ENCODE results near the gene BAIAP2L2.
"Not testable (repeated sequence)": the region's sequence is repeated elsewhere in the genome, so short reads cannot be mapped to it uniquely, and the experiment has no call there.

BAIAP2L2 gene

DNA sequence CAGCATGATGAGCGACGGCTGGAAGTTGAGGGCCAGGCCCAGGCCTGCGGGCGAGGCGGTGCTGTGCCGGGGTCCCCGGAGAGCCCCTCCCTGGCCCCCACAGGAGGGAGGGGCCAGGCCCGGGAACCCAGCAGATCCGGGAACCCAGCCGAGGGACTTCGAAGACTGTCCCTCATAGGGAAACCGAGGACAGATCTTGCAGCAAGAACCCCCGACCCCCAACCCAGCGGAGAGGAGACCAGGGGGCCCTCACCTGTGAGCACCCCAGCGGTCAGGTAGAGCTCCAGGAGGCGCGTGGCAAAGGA is 28.9 kb downstream of the BAIAP2L2 start:
- no peak for DNase-seq (ENCODE audit: low read depth in 2 of 2)

DNA sequence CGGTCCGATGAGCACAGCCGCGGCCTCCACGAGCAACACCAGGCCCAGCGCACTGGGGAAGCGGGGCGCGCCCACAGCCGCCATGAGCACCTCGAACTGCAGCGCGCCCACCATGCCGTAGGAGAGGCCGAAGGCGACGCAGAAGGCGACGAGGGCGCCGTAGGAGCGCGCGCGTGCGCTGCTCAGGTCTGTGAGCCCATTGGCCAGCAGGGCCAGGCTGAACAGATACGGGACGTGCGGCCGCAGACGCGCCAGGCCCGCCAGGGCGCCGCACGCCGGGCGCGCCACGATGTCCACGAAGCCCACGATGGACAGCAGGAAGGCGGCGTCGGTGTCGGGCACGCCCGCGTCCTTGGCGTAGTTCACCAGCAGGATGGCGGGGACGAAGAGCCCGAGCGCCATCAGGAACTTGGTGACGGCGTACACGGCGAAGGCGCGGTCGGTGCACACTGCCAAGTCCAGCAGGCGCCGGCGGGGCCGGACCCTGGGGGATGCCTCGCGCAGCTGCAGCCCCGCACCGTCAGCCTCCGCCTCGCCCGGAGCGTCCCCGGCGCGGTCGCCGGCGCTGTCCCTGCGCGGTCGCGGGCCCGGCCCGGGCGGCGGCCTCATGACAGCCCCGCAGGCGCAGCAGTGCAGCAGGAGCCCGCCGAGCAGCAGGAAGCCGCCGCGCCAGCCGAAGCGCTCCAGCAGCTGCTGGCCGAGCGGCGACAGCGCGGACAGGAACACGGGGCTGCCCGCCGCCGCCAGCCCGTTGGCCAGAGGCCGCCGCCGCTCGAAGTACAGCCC is 29.4 kb downstream of the BAIAP2L2 start:
- DNase-seq (ENCODE audit: low read depth in 2 of 2), result no peak

DNA sequence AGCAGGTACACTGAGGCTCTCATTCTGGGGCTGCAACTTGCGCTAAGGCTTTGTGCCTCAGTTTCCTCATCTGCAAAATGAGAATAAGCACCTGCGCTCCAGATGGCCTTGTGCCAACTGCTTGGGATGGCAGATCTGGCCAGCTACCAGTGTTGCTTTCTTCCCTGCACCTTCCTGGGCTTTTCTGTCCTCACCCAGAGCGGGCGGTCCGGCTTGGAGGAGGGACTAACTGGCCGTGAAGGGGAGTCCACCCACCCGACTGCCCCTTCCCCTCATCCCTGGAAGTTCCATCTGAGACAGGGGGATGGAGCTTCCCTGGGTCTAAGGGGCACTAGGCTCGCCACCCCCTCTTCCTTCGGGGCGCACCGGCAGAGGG is 30.0 kb downstream of the BAIAP2L2 start:
- DNase-seq (ENCODE audit: low read depth in 2 of 2), result no peak

DNA sequence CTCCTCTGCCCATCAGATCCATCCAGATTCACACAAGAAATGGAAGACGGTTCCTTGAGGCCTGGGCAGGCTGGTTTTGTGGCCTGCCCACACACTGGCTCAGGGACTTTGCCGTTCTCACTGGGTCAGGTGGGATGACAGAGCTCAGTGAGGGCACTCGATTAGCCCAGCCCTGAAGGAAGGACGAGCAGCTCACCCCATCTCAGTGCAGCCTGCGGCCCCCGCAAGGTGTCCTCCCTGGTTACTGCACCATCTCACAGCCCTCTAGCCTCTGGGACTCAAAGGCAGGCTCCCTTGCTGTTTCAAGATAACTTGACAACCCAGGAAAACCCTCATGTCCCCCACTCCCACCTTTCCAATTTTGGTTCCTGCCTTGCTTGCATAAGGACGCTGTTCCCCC is 30.7 kb downstream of the BAIAP2L2 start:
- no peak for DNase-seq (ENCODE audit: low read depth in 2 of 2)

DNA sequence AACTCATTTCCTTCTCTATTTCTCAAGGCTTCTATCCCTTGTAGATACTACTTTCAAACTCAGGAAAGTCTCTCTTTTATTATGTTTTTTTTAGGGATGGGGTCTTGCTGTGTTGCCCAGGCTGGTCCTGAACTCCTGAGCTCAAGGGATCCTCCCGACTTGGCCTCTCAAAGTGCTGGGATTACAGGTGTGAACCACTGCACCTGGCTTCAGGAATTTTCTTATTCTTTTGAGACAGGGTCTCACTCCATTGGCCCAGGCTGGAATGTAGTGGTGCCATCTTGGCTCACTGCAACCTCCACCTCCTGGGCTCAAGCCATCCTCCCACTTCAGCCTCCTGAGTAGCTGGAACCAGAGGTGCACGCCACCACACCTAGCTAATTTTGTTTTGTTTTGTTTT is 31.3 kb downstream of the BAIAP2L2 start:
- DNase-seq (ENCODE audit: low read depth in 2 of 2), result not testable (repeated sequence)

DNA sequence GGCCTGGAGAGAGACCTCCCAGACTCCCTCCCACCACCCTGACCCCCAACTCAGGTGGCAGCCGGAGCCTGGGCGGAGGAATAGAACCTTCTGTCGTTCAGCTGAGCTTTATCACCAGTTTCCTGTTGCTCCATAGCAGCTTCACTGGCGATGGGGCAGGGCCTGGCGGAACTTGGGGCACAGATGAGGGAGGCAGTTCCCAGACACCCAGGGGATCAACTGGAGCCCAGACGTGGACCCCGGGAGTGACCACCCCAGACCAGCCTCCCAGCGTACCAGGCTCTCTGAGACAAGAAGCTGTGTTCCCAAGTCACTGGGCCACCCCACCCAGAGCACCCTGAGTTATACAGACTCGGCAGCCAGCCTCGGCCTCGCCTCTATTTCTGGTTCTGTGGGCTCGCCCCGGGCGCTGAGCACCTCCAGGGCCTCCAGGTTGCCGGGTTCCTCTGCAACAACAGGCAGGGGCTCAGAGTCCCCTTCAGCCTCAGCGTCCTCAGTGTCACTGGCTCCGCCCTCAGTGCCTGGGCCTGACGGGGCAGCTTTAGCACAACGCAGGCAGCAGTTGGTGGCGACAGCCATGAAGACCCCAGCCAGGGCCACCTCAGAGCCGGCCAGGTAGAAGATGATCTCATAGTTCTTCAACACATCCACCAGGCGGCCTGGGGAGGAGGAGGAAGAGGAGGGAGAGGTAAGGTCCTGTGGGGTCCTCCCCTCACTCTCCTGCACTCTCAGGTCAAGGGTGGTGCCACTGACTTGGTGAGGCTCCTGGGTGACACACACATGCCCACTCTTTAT is 32.2 kb downstream of the BAIAP2L2 start:
- no peak for DNase-seq (ENCODE audit: low read depth in 2 of 2)

DNA sequence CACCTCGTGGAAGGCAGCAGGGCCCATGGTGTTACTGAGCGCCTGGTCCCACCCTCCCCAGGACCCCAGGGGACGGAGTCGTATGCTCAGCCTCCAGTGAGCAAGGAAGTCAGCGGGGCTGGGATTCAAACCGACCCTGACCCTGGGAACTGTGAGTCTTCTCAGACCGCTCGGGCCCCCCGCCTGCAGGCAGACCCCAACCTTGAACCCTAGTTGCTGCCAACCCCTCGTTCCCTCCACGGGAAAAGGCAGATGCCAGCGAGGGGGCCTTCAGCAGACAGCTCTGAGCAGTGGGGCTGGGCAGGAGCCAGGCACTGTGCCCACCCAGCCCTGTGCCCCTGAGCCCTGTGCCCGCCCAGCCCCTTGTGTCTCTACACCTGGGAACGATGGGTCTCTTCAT is 32.9 kb downstream of the BAIAP2L2 start:
- no peak for DNase-seq (ENCODE audit: low read depth in 2 of 2)

DNA sequence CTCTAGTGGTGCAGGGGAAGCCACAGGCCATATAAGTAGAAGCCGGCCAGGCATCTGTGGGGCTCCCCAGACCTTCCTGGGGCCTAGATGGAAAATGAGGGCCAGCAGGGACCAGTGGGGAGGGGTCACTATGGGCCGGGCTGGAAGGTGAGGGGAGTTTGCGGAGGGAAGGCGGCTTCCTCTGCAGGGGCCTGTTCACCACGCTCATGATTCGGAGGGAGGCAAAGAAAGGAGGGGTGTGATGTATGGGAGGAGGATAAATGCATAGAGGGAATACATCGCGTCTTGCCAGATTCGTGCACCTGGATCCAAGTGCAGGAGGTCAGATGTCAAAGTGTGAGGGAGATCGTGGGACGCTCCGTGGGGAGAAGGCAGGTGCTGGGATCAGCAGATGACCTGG is 33.4 kb downstream of the BAIAP2L2 start:
- DNase-seq (ENCODE audit: low read depth in 2 of 2), result no peak

DNA sequence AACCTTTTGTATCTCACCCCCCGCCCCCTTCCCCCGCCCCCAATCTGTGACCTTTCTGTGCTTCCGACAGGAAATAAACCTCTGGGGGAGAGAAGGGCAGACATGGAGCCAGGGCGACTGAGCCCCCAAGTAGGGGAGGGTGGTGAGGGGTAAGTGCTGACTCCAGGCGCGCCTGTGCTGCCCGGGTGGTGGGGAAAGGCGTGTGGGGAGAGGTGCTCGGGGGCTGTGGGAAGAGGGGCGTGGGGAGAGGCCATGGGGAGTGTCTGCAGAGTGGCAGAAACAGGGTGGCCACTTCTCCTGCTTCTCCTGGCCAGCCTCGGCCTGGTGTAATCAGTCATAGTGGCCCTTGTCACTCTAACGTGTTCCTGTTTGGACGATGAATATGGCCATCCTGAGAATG is 34.5 kb downstream of the BAIAP2L2 start:
- DNase-seq (ENCODE audit: low read depth in 2 of 2), result no peak

DNA sequence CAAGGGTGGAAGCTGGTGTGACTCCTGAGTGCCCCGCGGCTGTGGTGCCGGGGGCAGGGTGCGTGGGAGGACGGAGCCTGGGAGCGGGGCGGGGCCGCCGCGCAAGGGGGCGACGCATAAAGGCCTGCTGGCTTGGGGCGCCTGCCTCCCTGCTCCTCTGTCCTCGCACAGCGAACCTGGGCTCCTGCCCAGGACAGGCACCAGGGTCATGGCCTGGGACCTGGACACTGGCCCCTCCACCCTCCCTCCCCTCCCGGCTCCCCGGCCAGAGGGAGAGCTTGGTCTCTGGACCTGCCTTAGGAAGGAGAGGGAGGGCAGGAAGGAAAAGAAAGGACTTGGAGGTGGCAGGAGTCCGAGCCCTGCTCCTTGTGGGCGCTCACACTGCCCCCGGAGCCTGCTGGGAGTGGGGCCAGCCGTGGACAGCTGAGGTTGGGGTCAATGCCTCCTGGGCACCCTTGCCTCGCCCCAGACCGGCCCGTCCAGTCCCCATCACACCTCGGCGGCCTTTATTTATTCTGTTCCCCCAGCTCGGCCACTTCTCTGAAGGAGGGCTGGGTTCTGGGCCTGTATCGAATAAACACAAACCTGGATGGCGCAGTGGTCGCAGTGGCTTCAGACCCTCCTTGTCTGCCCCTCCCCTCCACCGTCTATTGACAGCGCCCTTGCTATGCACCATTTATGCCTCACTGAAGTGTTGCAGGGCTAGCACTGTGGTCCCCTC is 35.2 kb downstream of the BAIAP2L2 start:
- no peak for DNase-seq (ENCODE audit: low read depth in 2 of 2)

DNA sequence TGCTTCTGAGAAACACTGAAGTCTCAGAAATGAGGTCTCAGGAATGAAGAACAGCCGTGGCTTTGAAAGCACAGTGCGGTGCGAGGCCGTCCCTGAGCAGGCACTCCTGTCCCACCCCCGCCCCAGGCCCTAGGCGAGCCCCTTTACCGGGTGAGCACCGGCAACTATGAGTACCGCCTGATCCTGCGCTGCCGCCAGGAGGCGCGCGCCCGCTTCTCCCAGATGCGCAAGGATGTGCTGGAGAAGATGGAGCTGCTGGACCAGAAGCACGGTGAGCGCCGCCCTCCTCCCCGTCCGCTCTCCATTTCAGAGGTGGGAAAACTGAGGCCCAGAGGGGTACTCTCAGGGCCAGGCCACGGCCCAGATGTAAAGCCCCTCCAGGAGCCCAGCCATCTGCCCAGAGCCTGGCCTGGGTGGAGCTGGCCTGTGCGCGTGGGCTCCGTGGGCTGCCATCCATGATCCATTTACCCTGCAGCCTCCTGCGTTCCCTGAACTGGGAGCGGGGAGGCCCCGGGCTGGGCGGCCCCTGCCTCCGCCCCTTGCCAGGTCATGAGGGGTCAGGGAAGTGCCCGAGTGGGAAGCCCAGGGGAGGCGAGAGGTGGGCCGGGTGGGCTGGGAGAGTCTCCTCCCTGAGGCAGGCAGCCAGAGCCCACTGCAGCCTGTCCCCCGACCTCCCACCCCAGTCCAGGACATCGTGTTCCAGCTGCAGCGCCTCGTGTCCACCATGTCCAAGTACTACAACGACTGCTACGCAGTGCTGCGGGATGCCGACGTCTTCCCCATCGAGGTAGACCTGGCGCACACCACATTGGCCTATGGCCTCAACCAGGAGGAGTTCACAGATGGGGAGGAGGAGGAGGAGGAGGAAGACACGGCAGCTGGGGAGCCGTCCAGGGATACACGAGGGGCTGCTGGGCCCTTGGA is 36.0 kb downstream of the BAIAP2L2 start:
- no peak for DNase-seq (ENCODE audit: low read depth in 2 of 2)

DNA sequence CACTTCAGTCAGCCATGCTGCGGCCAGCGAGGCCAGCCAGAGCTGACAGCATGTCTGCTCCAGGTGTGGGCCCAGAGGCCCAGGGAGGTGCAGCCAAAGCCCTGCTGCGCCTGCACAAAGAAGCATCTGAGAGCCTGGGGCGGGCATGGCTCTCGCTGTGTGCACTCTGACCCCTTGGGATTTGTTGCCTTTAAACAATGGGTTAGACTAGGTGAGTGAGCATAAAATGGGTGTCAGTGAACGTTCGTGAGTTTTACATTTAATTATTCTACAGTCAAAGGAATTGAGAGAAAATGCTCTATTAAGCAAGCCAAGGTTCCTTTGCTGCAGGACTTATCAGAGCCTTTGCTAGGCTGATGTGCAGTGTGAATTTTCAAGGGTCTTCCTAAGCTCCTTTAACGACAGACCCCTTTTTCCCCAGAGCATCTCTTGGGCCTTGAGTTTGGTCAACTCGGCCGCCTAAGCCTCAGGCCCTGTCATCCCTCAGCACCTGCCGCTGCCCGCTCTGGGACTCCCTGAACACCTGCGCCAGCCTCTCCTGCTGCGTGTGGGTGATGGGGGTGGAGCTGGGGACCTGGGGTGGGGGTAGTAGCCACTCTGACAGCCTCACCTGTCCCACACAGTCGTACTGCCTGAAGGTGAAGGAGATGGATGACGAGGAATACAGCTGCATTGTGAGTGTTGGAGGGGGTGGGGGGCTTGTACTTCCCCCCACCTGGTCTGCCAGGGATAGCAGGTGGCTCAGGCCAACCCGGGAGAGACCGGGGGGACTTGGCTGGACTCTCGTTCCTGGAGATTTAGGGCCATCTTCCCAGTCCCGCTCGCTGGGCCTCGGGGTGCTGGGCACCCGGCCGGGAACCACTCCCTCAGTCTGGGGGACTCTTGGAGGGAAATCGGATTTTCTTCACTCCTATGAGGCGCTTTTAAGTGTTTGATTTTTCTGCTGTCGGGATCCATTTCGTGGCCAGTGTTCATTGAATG is 37.0 kb downstream of the BAIAP2L2 start:
- no peak for DNase-seq (ENCODE audit: low read depth in 2 of 2)

DNA sequence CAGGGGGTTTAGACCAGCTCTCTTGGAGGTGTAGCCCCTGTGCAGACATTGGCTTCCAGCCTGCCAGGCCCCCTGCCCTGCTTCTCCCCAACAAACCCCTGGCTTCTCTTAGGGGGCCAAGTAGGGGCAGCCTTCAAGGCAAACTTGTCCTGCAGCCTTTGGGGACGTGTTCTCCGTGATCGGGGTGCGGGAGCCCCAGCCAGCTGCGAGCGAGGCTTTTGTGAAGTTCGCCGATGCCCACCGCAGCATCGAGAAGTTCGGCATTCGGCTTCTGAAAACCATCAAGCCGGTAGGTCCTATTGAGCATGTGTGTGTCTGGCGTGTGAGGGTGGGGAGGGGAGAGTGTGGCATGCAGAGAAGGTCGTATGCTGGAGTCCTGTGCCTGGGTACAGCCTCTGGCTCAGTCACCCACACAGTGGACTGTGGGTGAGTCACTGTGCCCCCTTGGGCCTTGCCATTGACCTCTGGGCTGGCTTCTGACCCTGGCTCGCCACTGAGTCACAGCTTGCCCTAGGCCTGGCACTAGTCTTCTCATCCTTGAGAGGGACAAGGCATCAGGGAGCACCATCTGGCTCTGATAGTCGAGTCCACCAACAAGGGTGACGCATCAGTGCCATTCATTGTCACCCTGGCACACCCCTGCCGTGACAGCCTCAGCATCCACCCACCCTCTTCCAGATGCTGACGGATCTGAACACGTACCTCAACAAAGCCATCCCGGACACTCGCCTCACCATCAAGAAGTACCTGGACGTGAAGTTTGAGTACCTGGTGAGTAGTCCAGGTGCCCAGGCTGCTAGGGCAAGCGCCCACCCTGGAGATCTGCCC is 37.9 kb downstream of the BAIAP2L2 start:
- DNase-seq (ENCODE audit: low read depth in 2 of 2), result no peak

DNA sequence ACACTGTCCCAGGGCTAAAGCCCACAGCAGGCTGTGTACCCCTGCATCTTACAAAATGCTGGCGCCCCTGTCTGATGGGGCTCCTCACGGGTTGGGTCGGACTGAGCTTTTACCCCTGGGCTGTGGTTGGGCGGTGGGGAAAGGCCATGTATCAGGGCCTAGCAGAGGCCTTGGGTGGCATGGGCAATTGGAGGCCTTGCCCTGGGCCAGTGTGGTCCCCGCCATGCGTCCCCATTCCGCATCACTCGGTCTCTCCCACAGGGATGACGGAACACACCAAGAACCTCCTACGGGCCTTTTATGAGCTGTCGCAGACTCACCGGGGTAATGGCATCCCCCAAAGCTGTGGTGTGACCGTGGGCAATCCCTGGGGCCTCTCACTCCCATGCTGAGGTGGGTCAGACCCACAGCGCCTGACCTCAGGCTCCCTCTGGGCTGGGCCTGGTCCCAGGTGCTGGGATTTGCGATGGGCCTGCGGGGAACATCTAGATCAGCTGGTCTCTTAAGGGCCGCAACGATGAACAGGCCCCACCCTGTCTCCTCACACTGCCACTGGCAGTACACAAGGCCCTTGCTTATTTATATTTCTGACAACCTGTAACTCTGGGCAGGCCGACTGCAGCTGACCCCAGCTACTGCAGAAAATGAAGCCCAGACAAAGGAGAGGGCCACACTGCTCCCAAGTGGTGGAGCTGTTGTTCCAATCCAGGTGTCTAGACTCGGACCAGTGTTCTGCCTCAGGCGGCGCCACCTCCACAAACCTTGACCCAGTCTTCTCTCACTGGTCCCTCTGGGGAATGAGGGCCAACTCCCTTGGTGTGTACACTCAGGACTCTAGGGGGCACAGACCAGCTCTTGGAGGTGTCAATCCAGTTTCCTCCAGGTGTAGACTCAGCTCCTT is 38.8 kb downstream of the BAIAP2L2 start:
- no peak for DNase-seq (ENCODE audit: low read depth in 2 of 2)

DNA sequence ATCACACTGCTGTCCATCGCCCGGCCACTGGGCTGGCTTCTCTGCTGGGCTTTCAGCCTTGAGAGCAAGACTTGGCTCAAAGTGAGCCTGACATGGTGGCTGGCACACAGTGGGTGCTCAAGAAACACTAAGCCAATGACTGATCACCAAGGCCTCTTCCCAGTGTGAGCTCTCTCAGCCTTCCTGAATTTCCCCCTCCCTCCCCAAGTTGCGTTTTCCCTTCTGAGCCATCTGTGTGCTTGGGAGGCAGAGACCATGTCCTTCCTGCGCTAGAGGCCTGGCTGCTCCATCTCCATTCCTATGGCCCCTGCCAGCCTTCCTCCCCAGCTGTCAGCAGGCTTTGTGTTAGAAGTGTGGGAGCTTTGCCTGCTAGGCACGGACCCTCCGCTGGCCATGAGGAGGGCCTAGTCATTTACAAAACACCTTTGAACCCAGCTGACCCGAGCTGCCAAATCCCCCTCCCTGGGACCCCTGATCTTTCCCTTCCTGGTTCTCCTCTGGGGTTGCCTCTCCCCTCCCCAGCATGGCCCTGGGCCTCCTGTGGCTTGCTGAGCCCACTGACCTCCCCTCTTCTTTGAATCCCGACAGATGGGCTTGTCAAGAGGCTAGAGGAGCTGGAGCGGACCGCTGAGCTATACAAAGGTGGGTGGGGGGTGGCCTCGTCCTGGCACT is 40.1 kb downstream of the BAIAP2L2 start:
- no peak for DNase-seq (ENCODE audit: low read depth in 2 of 2)

DNA sequence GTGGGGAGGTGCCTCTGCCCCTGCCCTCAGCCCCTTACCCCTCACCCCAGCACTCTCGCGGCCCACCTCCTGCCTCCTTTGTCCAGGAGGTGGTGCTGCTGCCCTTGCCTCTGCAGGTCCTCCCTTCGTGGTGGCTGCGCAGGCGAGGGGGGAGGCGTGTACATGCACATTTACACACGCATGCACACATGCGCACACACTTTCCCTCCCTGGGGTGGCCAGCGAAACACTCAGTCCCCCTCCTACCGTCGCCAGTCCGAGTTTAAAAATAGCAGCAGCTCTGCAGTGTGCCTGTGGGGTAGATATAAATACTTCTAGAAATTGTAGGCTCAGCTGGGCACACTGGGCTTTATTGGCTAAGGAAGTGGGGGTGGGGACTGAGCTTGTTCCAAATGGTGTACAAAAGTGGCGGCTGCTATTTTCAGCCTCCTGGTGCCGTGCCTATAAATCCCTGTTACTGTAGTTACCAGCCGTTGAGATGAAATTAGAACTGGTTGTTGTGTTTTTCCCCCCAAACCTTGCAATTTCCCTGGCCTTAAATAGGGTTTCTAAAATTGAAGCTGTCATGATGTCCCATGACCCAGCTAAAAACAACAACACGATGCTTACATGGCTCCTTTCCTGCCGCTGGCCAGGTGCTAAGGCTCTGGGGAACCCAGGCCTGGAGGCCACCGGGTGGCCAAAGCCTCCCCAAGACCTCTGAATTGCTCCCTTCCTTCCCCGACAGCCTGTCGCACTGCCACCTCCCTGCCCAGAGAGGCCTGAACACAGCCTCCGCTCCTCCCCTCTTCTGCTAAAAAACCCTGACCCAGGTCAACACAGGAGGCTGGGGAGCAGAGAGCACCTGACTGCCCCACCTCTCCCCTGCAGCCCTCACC is 40.9 kb downstream of the BAIAP2L2 start:
- no peak for DNase-seq (ENCODE audit: low read depth in 2 of 2)

Measured in stimulated activated CD4-positive, alpha-beta T cell treated with anti-CD3 and anti-CD28 coated beads, Interleukin-15, amount 100 ng/mL, for 48 hours (primary cell).